Stimulated activated memory B cell treated with anti-CD40 and anti-IgM and Interleukin-4, amounts not matched to agents 10 μg/mL and 1 μg/mL and 100 μg/mL, for 72 hours (primary cell): ENCODE data around the gene CD151.

Experiments
- ATAC-seq: fragments of 150-1000 bp; cut with Tn5 transposase; 2 replicates; pipeline ENCODE4 v1.10.0; 2021
- H3K27ac Mint-ChIP-seq: one replicate; pipeline ENCODE4 v1.8.0; 2022; ENCODE audit warnings: mild to moderate bottlenecking, mixed read lengths
- H3K27me3 Mint-ChIP-seq: one replicate; pipeline ENCODE4 v1.8.0; 2022; ENCODE audit warnings: mixed read lengths
- H3K36me3 Mint-ChIP-seq: one replicate; pipeline ENCODE4 v1.8.0; 2022; ENCODE audit warnings: mixed read lengths
- H3K4me1 Mint-ChIP-seq: one replicate; pipeline ENCODE4 v1.8.0; 2022; ENCODE audit warnings: mixed read lengths
- H3K4me3 Mint-ChIP-seq: one replicate; pipeline ENCODE4 v1.8.0; 2022; ENCODE audit warnings: mild to moderate bottlenecking, moderate library complexity, mixed read lengths
- H3K9me3 Mint-ChIP-seq: one replicate; pipeline ENCODE4 v1.8.0; 2022; ENCODE audit warnings: mixed read lengths

The CD151 gene

DNA sequence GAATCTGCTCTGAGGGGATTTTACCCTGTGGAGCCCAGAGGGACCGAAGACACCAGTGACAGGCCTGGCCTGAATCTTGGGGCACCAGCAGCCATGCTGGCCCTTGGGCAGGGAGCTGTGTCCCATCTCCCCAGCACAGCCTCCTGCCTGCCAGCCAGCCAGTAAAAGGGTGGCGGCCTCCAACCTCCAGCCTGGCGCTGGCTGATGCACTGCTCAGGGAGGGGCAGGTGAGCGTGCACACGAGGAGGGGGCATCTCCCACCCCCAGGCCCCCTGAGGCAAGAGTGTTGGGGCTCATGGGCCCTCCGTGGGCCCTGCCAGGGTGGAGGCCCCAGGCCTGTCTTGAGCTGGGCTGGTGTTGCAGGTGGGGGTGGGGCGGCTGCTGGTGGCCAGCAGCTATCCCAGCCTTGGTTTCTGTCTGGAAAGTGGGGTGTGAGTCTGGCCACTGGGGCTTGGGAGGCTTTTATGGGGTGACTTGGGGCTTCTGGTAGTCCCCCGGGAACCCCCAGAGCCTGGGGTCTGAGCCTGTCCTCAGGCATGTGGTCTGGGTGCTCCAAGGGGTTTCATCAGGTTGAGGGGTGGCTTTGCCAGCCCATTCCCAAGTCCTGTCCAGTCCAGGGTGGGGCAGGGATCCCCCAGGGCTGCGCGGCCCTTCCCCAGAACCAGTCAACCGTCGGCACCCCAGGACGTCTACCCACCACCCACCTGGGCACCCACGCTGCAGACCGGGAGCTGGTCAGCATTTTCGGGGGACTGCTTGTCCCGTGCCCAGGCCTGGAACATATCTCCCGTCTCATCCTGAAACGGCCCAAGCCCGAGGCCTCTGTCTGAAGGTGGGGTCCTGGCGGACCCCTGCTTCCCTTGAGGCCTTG lies 27.7 kb downstream of the CD151 start:
- no peaks in the 10 kb centered on the region for H3K36me3 Mint-ChIP-seq
- peaks cover 6% of the 10 kb centered on the region for H3K4me1 Mint-ChIP-seq
- H3K4me3 Mint-ChIP-seq: no peak overlapping the region
- no peak overlapping the region for H3K27ac Mint-ChIP-seq
- ATAC-seq: no peak
- peaks cover 57% of the 10 kb centered on the region for H3K27me3 Mint-ChIP-seq
- no peaks in the 10 kb centered on the region for H3K9me3 Mint-ChIP-seq

DNA sequence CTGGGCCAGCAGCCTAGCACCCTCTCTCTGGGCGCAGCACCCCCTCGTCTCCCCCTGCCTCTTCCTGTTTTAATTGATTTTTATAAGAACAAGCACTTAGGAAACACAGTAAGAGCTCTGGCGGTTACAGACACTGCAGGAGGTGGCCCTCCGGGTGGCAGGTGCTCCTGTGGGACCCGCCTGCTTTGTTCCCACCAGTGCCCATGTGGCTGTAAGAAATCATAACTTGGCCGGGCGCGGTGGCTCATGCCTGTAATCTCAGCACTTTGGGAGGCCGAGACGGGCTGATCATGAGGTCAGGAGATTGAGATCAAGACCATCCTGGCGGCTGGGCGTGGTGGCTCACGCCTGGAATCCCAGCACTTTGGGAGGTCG lies 28.3 kb downstream of the CD151 start:
- no peak for ATAC-seq
- H3K4me3 Mint-ChIP-seq: no peak overlapping the region
- H3K27me3 Mint-ChIP-seq: peaks cover 57% of the 10 kb centered on the region
- H3K27ac Mint-ChIP-seq: no peak overlapping the region
- H3K36me3 Mint-ChIP-seq: no peaks in the 10 kb centered on the region
- peaks cover 6% of the 10 kb centered on the region for H3K4me1 Mint-ChIP-seq
- no peaks in the 10 kb centered on the region for H3K9me3 Mint-ChIP-seq

DNA sequence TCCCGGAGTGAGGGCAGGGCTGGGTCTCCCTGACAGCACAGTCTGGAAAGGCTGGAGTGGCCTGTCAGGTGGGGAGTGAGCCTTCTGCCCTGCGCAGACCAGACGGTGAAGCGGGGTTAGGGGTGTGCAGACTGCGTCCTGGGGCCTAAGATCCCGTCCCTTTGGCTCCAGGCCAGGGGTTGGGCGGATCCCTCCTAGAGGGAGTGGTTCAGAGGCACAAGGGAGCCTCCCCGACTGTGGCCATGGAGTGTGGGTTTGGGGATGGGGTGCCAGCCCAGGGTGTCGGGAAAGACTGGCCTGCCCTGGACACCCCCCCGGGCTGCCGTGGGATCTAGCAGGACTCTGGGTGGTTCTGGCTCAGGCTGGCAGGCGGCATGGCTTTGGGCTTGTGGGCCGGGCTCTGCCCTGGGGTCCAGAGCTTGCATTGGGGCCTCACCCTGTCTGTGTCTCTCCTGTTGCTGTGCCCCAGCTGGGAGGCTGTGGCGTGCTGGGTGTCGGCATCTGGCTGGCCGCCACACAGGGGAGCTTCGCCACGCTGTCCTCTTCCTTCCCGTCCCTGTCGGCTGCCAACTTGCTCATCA lies 29.4 kb downstream of the CD151 start:
- ATAC-seq: no peak
- peaks cover under 1% of the 10 kb centered on the region for H3K4me1 Mint-ChIP-seq
- no peaks in the 10 kb centered on the region for H3K36me3 Mint-ChIP-seq
- H3K9me3 Mint-ChIP-seq: no peaks in the 10 kb centered on the region
- no peak overlapping the region for H3K4me3 Mint-ChIP-seq
- peaks cover 49% of the 10 kb centered on the region for H3K27me3 Mint-ChIP-seq
- no peak overlapping the region for H3K27ac Mint-ChIP-seq

DNA sequence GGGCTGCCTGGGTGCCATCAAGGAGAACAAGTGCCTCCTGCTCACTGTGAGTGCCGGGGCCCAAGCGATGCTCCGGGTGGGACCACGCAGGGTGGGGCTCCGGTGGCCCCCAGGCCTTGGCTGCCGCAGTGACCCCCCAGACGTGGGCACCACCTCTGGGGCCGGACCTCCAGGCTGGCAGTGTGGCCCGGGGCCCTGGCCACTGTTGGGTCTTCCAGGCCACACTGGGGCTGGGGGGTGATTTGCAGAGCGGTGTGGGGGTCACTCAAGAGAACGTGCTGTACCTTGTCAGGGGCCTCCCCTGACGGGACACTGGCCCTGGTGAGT lies 29.9 kb downstream of the CD151 start:
- Mint-ChIP-seq H3K9me3 (no peaks in the 10 kb centered on the region), H3K27ac (no peak overlapping the region), H3K27me3 (peaks cover 44% of the 10 kb centered on the region), H3K4me3 (no peak overlapping the region), H3K36me3 (no peaks in the 10 kb centered on the region), H3K4me1 (no peaks in the 10 kb centered on the region)
- ATAC-seq: no peak

DNA sequence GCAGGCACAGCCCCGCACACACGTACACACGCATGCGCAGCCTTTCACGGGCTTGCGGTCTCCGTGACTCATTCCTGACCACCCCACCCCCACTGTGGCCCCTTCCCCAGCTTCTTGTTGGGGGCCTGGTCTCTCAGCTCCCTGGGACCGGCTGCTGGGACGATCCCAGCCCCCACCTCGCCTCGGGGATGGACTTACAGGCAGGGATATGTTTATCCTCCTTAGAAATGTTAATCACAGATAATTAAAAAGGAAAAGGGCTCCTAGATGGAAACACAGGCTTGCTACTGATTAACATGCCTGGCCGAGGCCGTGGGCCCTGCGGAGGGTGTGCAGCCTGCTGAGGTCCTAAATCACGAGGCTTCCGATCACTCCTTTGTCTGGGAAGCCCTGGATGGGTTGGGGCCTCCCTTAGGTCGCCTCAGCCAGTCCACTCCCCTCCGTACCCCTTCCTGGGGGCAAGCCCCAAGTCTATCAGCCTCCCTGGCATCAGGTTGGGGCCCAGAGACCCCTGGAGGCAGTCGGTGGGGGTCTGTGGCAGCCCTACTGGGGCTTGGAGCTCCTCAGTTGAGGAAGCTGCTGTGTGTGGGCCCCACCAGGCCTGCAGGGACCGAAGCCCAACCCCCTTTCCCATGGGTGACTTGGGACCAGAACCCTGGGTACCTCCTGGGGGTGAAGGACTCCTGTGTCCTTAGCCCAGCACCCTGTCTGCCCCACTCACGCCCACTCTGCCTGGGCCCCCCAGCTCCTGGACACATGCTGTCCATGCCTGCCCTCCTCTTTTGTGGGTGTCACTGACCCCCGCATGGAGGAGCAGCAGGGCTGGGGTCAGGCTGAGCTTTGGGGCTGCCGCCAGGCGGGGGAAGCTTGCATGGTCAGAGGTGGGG lies 30.5 kb downstream of the CD151 start:
- Mint-ChIP-seq H3K27me3 (peaks cover 38% of the 10 kb centered on the region), H3K36me3 (no peaks in the 10 kb centered on the region)

DNA sequence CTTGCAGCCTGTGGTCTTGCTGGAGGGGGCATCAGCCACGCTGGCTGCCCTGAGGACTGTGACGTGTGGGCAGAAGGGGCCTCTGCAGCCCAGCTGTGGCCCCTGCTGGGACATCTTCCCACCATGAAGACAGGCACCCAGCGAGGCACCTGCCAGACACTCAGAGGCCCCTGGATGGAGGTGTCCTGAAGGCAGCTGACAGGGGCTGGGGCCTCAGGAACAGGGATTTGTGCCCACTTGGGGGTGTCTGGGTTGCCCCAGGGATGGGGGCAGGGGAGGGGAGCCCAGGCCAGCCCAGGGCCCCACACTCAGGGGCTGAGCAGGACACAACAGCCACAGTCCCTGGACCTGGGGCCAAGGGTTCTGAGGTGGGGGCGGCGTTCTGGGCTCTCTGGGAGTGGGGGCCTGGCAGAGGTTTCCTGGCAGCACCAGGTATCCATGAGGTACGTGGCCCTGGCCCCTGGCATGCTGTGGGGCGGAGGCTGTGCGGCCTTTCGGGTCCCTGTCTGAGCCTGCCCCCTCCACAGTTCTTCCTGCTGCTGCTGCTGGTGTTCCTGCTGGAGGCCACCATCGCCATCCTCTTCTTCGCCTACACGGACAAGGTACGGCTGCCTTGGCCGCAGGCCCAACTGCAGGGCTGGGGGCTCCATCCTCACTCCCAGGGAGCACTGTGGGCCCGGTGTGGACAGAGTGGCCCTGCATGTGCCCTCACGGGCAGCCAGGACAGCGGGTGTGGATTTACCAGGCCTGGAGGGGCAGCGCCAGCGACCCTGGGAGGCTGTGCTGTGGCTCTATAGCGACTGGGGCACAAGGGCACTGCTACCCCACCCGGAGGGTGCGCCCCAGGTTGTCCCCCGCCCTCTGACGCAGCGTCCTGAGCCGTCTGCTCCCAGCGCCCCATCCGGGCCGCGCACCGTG lies 31.4 kb downstream of the CD151 start:
- Mint-ChIP-seq H3K36me3 (no peaks in the 10 kb centered on the region), H3K4me1 (no peaks in the 10 kb centered on the region), H3K4me3 (no peak overlapping the region), H3K9me3 (no peaks in the 10 kb centered on the region), H3K27me3 (peaks cover 29% of the 10 kb centered on the region), H3K27ac (no peak overlapping the region)
- no peak for ATAC-seq

More for the DNA sequence above, 30.5 kb downstream of the CD151 start:
- Mint-ChIP-seq H3K4me3 (no peak overlapping the region), H3K9me3 (no peaks in the 10 kb centered on the region), H3K27ac (no peak overlapping the region), H3K4me1 (no peaks in the 10 kb centered on the region)
- no peak for ATAC-seq

DNA sequence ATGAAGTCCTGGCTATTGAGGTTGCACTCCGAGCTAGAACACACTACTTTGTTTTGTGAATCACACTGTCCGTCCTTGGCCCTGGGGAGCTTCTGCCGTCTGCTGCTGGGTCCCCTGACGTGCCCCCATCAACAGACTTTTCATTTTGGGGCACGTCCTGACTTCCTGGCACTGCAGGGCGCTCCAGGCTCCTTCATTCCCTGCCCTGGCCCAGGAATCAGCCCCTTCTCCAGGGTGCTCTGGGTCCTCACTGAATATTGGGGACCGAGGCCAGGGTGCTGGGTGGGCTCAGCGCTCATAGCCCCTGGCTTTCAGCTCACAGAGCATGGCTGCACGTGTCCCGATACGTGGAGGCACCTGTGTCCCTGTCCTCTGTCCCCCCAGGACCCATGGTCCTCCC lies 32.1 kb downstream of the CD151 start:
- Mint-ChIP-seq H3K4me1 (no peaks in the 10 kb centered on the region), H3K4me3 (no peak overlapping the region), H3K27ac (no peak overlapping the region), H3K27me3 (peaks cover 22% of the 10 kb centered on the region), H3K9me3 (no peaks in the 10 kb centered on the region), H3K36me3 (no peaks in the 10 kb centered on the region)
- ATAC-seq: no peak

DNA sequence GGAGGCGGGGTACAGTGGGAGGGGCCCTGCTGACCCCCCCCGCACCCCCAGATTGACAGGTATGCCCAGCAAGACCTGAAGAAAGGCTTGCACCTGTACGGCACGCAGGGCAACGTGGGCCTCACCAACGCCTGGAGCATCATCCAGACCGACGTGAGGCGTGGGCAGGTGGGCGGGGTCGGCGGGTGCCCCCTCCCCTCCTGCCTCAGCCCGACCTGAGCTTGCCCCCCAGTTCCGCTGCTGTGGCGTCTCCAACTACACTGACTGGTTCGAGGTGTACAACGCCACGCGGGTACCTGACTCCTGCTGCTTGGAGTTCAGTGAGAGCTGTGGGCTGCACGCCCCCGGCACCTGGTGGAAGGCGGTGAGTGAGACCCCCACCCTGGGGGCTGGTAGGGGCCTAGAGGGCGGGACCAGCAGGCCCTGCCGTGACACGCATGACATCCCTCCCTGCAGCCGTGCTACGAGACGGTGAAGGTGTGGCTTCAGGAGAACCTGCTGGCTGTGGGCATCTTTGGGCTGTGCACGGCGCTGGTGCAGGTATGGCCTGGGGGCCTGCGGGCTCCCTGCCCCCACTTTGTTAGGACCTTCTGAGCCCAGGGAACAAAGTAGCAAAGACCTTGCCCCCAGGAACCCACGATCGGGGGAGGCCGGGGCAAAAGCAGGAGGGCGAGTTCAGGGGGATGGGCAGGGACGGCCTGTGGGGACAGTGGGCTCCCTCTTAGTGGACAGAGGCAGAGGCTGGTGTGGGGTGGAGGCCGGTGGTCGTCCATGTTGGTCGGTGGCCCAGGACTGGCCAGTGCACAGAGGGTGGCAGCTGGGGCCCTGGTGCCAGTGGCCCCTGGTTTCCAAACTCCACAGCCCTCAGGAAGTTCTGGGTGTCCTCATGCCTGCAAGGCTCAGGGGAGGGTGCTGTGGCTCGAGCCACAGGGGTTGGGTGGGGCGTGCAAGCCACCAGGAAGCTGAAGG lies 33.0 kb downstream of the CD151 start:
- Mint-ChIP-seq H3K9me3 (no peaks in the 10 kb centered on the region), H3K4me1 (no peaks in the 10 kb centered on the region), H3K27ac (no peak overlapping the region), H3K27me3 (peaks cover 13% of the 10 kb centered on the region), H3K36me3 (no peaks in the 10 kb centered on the region), H3K4me3 (no peak overlapping the region)
- ATAC-seq: no peak

DNA sequence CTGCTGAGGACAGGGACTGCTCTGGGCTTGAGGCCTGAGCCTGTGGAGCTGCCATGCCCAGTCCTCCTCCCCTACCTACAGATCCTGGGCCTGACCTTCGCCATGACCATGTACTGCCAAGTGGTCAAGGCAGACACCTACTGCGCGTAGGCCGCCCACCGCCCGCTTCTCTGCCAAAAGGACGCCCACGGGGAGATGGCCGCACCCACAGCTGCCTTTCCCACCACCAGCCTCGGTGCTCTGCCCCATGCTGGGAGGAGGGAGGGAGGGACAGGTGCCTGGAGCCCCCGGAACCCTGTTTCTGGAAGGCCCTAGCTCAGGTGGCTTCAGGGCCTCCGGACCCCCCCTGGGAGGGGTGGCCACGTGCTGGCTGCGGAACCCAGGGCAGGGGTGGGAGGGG lies 33.7 kb downstream of the CD151 start:
- Mint-ChIP-seq H3K4me3 (no peak overlapping the region), H3K4me1 (no peaks in the 10 kb centered on the region), H3K9me3 (no peaks in the 10 kb centered on the region), H3K36me3 (no peaks in the 10 kb centered on the region), H3K27me3 (peaks cover 6% of the 10 kb centered on the region), H3K27ac (no peak overlapping the region)
- no peak for ATAC-seq

DNA sequence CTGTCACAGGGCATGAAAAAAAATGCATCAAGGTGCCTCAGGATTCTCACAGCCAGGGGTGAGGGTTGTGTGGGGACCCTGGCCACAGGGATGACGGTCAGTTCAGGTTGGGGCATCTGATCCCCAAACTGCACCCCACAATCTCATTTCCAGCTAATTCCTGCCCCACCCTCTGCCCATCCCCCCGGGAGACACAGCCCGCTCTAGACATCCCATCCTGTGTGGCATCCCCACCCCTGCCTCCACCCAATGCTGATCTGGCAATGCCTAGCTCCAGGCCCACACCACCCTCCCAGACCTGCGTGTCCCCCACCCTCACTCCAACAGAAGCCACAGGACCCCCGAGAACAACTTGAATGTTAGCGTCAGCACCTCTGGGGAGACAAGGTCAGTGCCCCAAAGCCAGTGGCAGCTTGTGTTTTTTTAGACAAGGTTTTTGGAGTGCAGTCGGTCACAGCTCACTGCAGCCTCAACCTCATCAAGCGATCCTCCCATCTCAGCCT lies 35.2 kb downstream of the CD151 start:
- no peak for ATAC-seq
- H3K4me3 Mint-ChIP-seq: no peak overlapping the region
- no peaks in the 10 kb centered on the region for H3K36me3 Mint-ChIP-seq
- no peaks in the 10 kb centered on the region for H3K27me3 Mint-ChIP-seq
- H3K4me1 Mint-ChIP-seq: no peaks in the 10 kb centered on the region
- no peaks in the 10 kb centered on the region for H3K9me3 Mint-ChIP-seq
- no peak overlapping the region for H3K27ac Mint-ChIP-seq

DNA sequence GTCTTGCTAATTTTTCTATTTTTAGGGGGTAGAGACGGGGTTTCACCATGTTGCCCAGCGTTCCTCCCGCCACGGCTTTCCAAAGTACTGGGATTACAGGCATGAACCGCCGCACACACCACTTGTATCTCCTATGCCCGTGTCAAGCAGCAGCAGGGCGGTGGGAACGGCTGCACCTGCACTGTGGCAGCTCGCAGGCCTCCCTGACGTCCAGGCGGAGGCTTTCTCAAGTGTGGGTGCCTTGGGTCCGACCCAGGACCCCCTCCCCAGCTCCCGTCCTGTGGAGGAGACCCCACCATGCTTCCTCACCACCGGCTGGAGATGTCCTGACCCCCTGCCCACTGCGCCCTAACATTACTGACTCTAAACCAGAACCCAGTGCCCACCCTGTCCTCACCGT lies 35.6 kb downstream of the CD151 start:
- H3K27me3 Mint-ChIP-seq: no peaks in the 10 kb centered on the region
- no peak overlapping the region for H3K27ac Mint-ChIP-seq
- H3K4me1 Mint-ChIP-seq: no peaks in the 10 kb centered on the region
- H3K9me3 Mint-ChIP-seq: no peaks in the 10 kb centered on the region
- peaks cover 5% of the 10 kb centered on the region for H3K36me3 Mint-ChIP-seq
- no peak overlapping the region for H3K4me3 Mint-ChIP-seq
- ATAC-seq: no peak

DNA sequence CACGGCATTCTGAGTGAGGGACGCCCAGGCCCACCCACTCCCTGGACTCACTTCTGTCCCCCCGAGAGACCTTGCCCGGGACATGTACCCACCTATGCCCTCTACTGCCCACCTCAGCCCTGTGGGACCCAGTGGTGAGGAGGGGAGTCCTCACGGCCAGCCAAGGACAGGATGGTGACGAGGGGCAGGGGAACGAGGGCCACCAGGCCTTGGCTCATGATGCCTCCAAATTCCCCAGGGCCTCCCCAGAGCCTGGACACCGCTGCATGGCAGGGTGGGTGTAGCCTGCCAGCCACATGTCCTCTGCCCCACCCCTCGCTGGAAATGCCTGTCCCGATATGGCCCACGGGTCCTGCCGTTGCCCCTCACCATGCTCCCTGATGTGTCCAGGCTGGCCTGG lies 36.0 kb downstream of the CD151 start:
- peaks cover 9% of the 10 kb centered on the region for H3K36me3 Mint-ChIP-seq
- no peaks in the 10 kb centered on the region for H3K9me3 Mint-ChIP-seq
- no peak for ATAC-seq
- H3K27ac Mint-ChIP-seq: no peak overlapping the region
- H3K4me1 Mint-ChIP-seq: no peaks in the 10 kb centered on the region
- no peak overlapping the region for H3K4me3 Mint-ChIP-seq
- no peaks in the 10 kb centered on the region for H3K27me3 Mint-ChIP-seq

DNA sequence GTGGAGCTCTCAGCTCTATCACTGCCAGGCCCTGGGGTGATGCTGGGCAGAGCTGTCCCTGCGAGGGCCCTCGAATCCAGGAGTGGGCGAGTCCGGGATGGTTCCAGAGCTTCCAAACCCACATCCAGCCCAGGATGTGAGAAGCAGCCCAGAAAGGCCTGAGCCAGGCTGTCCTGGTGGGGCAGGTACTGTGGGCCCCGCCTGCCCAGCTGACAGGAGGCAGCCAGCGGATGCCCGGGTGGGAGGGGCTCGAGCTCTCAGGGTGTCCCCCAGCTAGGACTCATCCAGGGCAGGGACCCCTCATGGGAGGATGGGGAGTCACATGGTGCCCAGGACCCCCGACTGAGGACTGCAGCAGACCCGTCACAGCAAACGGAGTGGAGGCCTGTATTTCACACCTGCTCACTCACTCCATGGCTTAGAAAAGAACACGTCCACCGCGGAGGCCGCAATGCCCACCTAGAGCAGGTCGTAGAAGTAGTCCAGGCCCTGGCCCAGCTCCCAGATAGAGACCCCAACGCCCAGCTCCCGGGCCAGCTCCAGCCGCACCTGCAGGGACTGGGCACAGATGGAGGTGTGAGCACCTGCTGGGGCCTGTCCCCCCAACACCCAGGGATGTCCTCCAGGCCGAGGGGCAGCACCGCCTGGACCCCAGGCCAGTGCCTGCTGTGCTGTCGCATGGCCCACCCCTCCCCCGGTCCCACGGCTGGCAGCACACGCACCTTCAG lies 36.8 kb downstream of the CD151 start:
- Mint-ChIP-seq H3K9me3 (no peaks in the 10 kb centered on the region), H3K36me3 (peaks cover 15% of the 10 kb centered on the region), H3K27me3 (no peaks in the 10 kb centered on the region), H3K27ac (no peak overlapping the region), H3K4me1 (no peaks in the 10 kb centered on the region), H3K4me3 (no peak overlapping the region)
- no peak for ATAC-seq
